Cardiac muscle cell (in vitro differentiated cells and primary cell): ENCODE measurements around the gene ZBTB7B. TPM values are rescaled to one million over a fixed set of nuclear protein-coding genes. Genes with fewer than 3 reads are reported as not detected.

ENCODE experiments used
- DNase-seq, 2 donors: peaks; one replicate each; pipeline versions ENCODE4 v3.0.0 to v3.0.0-alpha.2; 2010 to 2017; ENCODE audit warnings: low read depth in 1 of 2, low spot score in 1 of 2
- H3K27ac ChIP-seq: fragments of 200-600 bp; sonication (generic); 2 replicates; pipeline ENCODE4 v1.5.1; 2016
- H3K27me3 ChIP-seq: fragments of 200-600 bp; sonication (generic); 2 replicates; pipeline ENCODE4 v1.6.0; 2016; ENCODE audit warnings: control low read depth
- H3K36me3 ChIP-seq: fragments of 200-600 bp; sonication (generic); 2 replicates; pipeline ENCODE4 v1.5.1; 2016; ENCODE audit warnings: control low read depth
- H3K4me1 ChIP-seq: fragments of 200-600 bp; sonication (generic); 2 replicates; pipeline ENCODE4 v1.8.1; 2017; ENCODE audit warnings: low read depth, mild to moderate bottlenecking, mixed run types
- H3K4me3 ChIP-seq: fragments of 200-600 bp; sonication (generic); 2 replicates; pipeline ENCODE4 v1.5.1; 2016; ENCODE audit warnings: mild to moderate bottlenecking
- H3K9me3 ChIP-seq: fragments of 200-600 bp; sonication (generic); 2 replicates; pipeline ENCODE4 v1.5.1; 2017; ENCODE audit warnings: low read depth, mild to moderate bottlenecking, control low read depth
- polyA plus RNA-seq: library from polyadenylated mRNA; unstranded; fragments of >200 nt; fragmentation: Nextera tagmentation; extraction: Ambion mirVana; gene quantifications from 2 replicates; pipeline ENCODE4 v1.2.1, GENCODE V29; 2016
- total RNA-seq: library from RNA; depleted of rRNA; stranded (reverse); fragments of >200 nt; gene quantifications from 2 replicates; pipeline ENCODE4 v1.2.3, GENCODE V29; 2016
- TF ChIP-seq, protein P1 (sequence below): IDR thresholded peaks from 2 replicates; pipeline ENCODE4 v1.5.1; 2012; ENCODE audit warnings: low read depth, mild to moderate bottlenecking, low read length

The ZBTB7B gene
- total and polyA plus RNA-seq, 2 experiments from 2014 or later = 4.7 to 25.6 TPM

DNA sequence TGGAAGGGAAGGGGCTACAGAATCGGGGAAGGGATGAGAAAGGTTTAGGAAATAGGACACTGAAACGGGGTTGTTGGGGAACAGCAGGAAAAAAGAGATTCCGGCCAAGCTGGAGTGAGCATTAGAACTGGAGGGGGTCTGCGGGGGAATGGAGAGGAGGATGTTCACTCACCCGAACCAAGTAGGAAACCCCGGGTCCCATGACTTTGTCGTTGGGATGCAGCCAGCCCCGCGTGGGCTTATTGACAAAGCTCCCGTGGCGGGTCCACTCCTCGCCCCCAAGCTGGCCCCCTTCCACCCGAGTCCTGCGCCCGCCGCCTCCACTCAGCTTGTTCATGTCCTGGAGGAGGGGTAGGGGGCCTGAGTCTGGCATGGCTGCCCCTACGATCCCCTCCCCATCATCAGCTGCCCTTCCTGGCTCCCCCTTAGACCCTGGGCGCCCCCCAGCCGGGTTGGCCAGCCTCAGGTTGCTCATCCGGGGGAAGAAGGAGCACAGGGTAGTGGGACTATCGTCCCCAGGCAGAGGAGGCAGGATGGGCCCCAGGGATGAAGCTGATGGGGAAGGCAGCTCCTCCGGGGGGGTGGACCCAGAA, 32.6 kb upstream of the ZBTB7B start:
- H3K4me3 ChIP-seq = peak overlapping the region; percentile 17
- no peak for DNase-seq
- H3K27ac ChIP-seq = no peak overlapping the region
- no peaks in the 10 kb centered on the region for H3K9me3 ChIP-seq
- TF ChIP-seq, protein P1, sequence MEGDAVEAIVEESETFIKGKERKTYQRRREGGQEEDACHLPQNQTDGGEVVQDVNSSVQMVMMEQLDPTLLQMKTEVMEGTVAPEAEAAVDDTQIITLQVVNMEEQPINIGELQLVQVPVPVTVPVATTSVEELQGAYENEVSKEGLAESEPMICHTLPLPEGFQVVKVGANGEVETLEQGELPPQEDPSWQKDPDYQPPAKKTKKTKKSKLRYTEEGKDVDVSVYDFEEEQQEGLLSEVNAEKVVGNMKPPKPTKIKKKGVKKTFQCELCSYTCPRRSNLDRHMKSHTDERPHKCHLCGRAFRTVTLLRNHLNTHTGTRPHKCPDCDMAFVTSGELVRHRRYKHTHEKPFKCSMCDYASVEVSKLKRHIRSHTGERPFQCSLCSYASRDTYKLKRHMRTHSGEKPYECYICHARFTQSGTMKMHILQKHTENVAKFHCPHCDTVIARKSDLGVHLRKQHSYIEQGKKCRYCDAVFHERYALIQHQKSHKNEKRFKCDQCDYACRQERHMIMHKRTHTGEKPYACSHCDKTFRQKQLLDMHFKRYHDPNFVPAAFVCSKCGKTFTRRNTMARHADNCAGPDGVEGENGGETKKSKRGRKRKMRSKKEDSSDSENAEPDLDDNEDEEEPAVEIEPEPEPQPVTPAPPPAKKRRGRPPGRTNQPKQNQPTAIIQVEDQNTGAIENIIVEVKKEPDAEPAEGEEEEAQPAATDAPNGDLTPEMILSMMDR = no peak
- H3K36me3 ChIP-seq = peaks cover 12% of the 10 kb centered on the region
- peaks cover 30% of the 10 kb centered on the region for H3K4me1 ChIP-seq
- no peaks in the 10 kb centered on the region for H3K27me3 ChIP-seq

DNA sequence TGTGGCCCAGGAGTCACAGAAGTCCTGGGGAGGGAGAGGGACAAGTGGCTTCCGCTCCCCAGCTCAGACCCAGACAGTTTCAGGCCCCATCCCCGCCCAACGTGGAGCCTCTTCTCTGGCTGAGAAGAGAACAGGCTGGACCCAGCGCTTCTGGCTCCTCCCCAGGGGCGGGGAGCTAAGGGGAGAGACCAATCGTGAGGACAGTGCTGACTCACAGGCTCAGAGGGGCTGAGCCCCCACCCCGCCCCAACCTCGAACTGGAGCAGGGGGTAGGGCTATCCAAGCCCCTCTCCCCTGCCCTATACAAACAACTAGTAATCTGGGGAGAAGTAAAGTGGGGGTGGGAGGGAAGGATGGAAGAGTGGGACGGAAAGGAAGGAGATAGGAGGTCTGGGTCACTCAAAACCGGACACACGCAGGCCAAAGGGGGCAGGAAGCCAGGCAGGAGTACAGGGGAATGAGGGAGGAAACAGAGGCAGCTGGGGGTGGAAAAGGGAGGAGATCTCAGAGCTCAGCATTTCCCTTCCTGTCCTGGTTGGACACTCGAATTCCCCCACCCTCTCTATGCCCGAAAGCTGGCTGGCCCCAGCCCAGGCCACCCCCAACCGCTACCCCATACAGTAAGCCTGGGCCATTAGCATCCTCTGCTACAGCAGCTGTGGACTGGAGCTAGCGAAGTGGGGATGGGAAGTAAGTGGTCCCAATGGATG, 31.8 kb upstream of the ZBTB7B start, which contains the start of gene SHC1:
TSS of gene SHC1 (minus strand) at position 117 of the 710 bp plus-strand sequence. CDS start 221 bp downstream, outside the sequence.
- Histone ChIP-seq H3K4me1 (peaks cover 31% of the 10 kb centered on the region), H3K4me3 (peak within 1 kb of the TSS; percentile 17), H3K27me3 (no peaks in the 10 kb centered on the region), H3K36me3 (peaks cover 12% of the 10 kb centered on the region), H3K9me3 (no peaks in the 10 kb centered on the region), H3K27ac (peak within 1 kb of the TSS; percentile 98)
- TF ChIP-seq, protein P1 = no peak
- DNase-seq = peak; percentile 87 to 97

DNA sequence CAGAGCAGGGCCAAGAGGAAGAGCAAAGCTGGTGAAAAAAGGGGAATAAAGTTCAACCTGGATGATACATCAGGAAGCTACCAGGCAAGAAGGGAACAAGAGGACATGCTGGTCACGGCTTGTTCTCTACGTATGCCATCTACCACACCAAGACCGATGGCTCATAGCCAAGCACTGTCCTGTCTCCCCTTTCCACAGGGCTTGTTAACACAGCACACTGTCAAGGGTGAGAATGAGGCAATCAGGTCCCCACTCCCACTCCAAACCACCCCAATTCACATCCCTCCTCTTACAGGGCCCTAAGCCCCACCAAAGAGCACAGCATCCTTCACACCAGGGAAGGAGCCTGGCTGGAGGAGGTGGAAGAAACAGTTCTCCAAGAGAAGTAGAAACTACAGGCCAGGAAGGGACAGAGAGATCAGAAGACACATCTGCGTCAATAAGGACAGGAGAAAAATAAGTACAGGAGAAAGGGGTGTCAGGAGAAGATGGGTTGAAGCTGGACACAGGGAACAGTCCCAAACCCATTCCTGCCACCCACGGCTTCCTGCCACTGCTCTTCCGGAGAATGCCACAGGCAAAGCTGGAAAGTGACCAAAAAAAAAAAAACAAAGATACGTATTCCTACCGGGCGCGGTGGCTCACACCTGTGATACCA, 31.1 kb upstream of the ZBTB7B start:
- peaks cover 11% of the 10 kb centered on the region for H3K36me3 ChIP-seq
- no peak for DNase-seq
- no peak overlapping the region for H3K4me3 ChIP-seq
- no peaks in the 10 kb centered on the region for H3K9me3 ChIP-seq
- peak overlapping the region; percentile 98 for H3K27ac ChIP-seq
- H3K27me3 ChIP-seq = no peaks in the 10 kb centered on the region
- TF ChIP-seq, protein P1 = no peak
- H3K4me1 ChIP-seq = peaks cover 38% of the 10 kb centered on the region

DNA sequence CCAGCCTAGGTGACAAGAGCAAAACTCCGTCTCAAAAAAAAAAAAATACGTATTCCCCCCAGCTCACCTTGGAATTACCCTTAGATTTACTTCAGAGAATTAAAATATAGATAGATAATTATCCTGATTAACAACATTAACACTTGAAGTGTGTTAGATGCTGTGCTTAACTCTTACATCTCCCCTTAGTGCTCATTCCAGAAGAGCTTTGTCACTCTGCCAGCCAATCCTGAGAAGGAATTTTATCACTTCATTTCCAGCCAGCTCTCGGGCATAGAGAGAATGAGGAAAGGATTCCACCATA, 30.4 kb upstream of the ZBTB7B start:
- H3K27ac ChIP-seq = peak overlapping the region; percentile 98
- H3K36me3 ChIP-seq = peaks cover 4% of the 10 kb centered on the region
- H3K9me3 ChIP-seq = no peaks in the 10 kb centered on the region
- H3K4me1 ChIP-seq = peaks cover 39% of the 10 kb centered on the region
- no peak for DNase-seq
- no peaks in the 10 kb centered on the region for H3K27me3 ChIP-seq
- TF ChIP-seq, protein P1 = no peak
- no peak overlapping the region for H3K4me3 ChIP-seq

DNA sequence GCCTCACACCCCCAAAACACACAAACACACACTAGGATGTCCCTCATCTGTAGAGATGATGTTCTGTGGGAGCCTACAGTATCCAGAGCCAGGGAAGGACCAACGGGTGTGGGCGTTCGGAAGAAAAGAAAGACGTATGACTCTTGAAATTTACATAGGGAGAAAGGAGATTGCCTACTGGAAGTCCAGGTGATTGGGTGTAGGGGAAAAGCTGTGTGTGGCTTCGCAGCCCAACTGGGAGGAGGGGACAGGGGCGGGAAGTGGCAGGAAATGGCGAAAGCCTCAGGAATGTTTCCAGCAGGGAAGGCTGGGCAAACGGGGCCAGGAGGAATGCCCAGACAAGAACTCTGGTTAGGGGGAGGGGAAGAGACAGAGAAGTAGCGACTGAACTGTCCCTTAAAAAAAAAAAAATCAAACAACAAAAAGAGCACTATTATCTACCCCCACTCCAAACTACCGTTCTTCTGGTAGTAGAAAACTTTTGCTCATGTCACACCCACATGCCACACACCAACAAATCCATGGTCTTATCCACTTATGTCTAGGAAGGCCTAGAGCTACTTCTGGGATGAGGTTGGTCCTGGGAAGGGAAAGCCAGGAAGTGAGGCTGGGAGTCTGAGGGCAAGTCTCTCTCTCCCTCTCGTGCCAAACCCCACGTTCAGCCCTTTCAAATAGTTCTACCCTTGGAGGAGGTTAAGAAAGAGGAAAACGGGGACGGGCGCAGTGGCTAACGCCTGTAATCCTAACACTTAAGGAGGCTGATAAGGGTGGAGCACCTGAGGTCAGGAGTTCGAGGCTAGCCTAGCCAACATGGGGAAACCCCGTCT, 29.9 kb upstream of the ZBTB7B start:
- peak overlapping the region; percentile 48 for H3K4me3 ChIP-seq
- H3K36me3 ChIP-seq = no peaks in the 10 kb centered on the region
- peak; percentile 86 to 98 for DNase-seq
- H3K4me1 ChIP-seq = peaks cover 39% of the 10 kb centered on the region
- TF ChIP-seq, protein P1 = no peak
- no peaks in the 10 kb centered on the region for H3K9me3 ChIP-seq
- no peaks in the 10 kb centered on the region for H3K27me3 ChIP-seq
- H3K27ac ChIP-seq = peak overlapping the region; percentile 98
